Body of pancreas (tissue), 4 donors: ENCODE results near the gene PRMT5.

Source experiments
- CTCF ChIP-seq, 7 experiments: fragments of 450-650 bp in 4 of 7; fragments of 200-600 bp in 3 of 7; sonication (generic) in 3 of 7; IDR thresholded peaks; one replicate each; pipeline ENCODE4 v1.5.1; 2016 to 2019; ENCODE audit warnings: antibody characterized with exemption in 7 of 7
- POLR2A ChIP-seq, 3 donors: fragments of 450-650 bp; IDR thresholded peaks; one replicate each; pipeline ENCODE4 v1.6.1; 2016; ENCODE audit warnings: antibody characterized with exemption in 3 of 3, mild to moderate bottlenecking in 2 of 3

- TF ChIP-seq CTCF (IDR thresholded peaks at IDR 0.05), result no peak
- TF ChIP-seq POLR2A (IDR thresholded peaks at IDR 0.05), result no peak
Observed at GRCh38 chr14:22977684-22978486, 48.7 kb upstream of the PRMT5 start.
